ENCODE results near the gene KIAA1217. TPM values are rescaled to one million over a fixed set of nuclear protein-coding genes. Genes with fewer than 3 reads are reported as not detected.

The KIAA1217 gene
- polyA plus RNA-seq, 3 donors, result not detected

DNA sequence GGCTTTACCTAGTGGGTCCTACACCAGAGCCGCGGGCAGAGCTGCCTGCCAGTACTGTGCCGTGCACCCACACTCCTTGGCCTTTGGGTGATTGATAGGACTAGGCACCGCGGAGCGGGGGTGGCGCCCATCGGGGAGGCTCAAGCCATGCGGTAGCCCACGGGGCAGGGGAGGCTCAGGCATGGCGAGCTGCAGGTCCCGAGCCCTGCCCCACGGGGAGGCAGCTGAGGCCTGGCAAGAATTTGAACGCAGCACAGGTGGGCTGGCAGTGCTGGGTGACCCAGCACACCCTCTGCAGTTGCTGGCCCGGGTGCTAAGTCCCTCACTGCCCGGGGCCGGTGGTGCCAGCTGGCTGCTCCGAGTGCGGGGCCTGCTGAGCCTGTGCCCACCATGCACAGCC lies 32.3 kb upstream of the KIAA1217 start:
- H3K9me3 Mint-ChIP-seq, result peaks cover 2 to 18% (median 7%) of the 10 kb centered on the region in 7 donors
- Histone ChIP-seq H3K27me3 (ENCODE audit: control insufficient read depth in 2 of 2, insufficient read depth in 2 of 2, low read length in 2 of 2) (no peaks in the 10 kb centered on the region), H2AFZ (ENCODE audit: insufficient read depth, low read depth, low read length, poor library complexity, severe bottlenecking) (no peak overlapping the region), H3K36me3 (replicated peaks in 1 of 2; ENCODE audit: control insufficient read depth in 1 of 2, insufficient read depth in 2 of 2, low read length in 2 of 2) (no peaks in the 10 kb centered on the region), H3K9ac (ENCODE audit: insufficient read depth, low read length, poor library complexity, severe bottlenecking) (no peak overlapping the region), H4K20me1 (ENCODE audit: insufficient read depth, low read length) (no peaks in the 10 kb centered on the region), H3K9me3 (replicated peaks in 1 of 2; ENCODE audit: control insufficient read depth in 1 of 2, insufficient read depth in 1 of 2, low read length in 2 of 2) (peaks cover 5 to 18% of the 10 kb centered on the region in 2 donors), H3K79me2 (ENCODE audit: insufficient read depth, low read length) (no peaks in the 10 kb centered on the region), H3K4me2 (replicated peaks; ENCODE audit: extremely low read depth, low read length, poor library complexity, severe bottlenecking) (no peak overlapping the region), H3K4me1 (ENCODE audit: control insufficient read depth in 1 of 2, insufficient read depth in 2 of 2, low read length in 2 of 2) (no peaks in the 10 kb centered on the region), H3K4me3 (replicated peaks in 1 of 3; ENCODE audit: low read depth in 2 of 3, low read length in 3 of 3) (no peak overlapping the region), H3K27ac (ENCODE audit: low read depth in 1 of 2, low read length in 2 of 2) (no peak overlapping the region)
- no peak overlapping the region for H3K27ac Mint-ChIP-seq
- 96% methylated on average over 14 of the region's 19 CpGs for WGBS (ENCODE audit: insufficient coverage)
- DNase-seq, result no peak
- H3K36me3 Mint-ChIP-seq, result no peaks in the 10 kb centered on the region
- TF ChIP-seq, protein P1, sequence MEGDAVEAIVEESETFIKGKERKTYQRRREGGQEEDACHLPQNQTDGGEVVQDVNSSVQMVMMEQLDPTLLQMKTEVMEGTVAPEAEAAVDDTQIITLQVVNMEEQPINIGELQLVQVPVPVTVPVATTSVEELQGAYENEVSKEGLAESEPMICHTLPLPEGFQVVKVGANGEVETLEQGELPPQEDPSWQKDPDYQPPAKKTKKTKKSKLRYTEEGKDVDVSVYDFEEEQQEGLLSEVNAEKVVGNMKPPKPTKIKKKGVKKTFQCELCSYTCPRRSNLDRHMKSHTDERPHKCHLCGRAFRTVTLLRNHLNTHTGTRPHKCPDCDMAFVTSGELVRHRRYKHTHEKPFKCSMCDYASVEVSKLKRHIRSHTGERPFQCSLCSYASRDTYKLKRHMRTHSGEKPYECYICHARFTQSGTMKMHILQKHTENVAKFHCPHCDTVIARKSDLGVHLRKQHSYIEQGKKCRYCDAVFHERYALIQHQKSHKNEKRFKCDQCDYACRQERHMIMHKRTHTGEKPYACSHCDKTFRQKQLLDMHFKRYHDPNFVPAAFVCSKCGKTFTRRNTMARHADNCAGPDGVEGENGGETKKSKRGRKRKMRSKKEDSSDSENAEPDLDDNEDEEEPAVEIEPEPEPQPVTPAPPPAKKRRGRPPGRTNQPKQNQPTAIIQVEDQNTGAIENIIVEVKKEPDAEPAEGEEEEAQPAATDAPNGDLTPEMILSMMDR (IDR thresholded peaks at IDR 0.05), result no peak
- H3K4me1 Mint-ChIP-seq, result no peaks in the 10 kb centered on the region
- peaks cover 0 to 2% (median 2%) of the 10 kb centered on the region in 3 donors for H3K27me3 Mint-ChIP-seq (ENCODE audit: low read depth in 3 of 3)
- no peak overlapping the region for H3K4me3 Mint-ChIP-seq
- intact Hi-C loops (cut with micrococcal nuclease), result no loop called here

DNA sequence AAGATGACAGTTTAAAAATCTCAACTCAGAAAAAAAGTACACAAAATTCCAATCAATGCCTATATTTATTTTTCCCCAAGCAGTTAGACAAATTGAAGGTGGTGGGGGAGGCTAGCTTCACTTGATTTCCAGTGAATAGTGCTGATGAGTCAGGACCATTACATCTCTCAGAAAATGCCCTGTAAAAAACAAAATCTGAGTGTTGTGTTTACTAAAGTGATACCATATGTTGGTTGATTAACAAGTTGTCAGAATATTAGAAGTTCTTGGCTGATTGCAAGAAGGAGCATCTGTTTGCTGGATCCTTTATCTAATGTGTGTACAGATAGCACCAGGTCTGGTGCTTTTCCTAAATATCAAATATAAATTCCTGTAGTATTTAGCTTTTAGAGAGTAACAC lies 31.3 kb upstream of the KIAA1217 start:
- H3K9me3 Mint-ChIP-seq, result peaks cover 2 to 18% (median 7%) of the 10 kb centered on the region in 7 donors

More for the DNA sequence above, 31.3 kb upstream of the KIAA1217 start:
- H3K36me3 ChIP-seq (replicated peaks in 1 of 2; ENCODE audit: control insufficient read depth in 1 of 2, insufficient read depth in 2 of 2, low read length in 2 of 2), result no peaks in the 10 kb centered on the region
- no peak overlapping the region for H3K4me3 ChIP-seq (replicated peaks in 1 of 3; ENCODE audit: low read depth in 2 of 3, low read length in 3 of 3)
- peaks cover 5 to 18% of the 10 kb centered on the region in 2 donors for H3K9me3 ChIP-seq (replicated peaks in 1 of 2; ENCODE audit: control insufficient read depth in 1 of 2, insufficient read depth in 1 of 2, low read length in 2 of 2)
- Mint-ChIP-seq H3K27me3 (ENCODE audit: low read depth in 3 of 3) (peaks cover 0 to 2% (median 2%) of the 10 kb centered on the region in 3 donors), H3K36me3 (no peaks in the 10 kb centered on the region), H3K27ac (no peak overlapping the region), H3K4me3 (no peak overlapping the region), H3K4me1 (no peaks in the 10 kb centered on the region)
- H3K79me2 ChIP-seq (ENCODE audit: insufficient read depth, low read length), result no peaks in the 10 kb centered on the region
- intact Hi-C loops (cut with micrococcal nuclease), result no loop called here
- H3K4me2 ChIP-seq (replicated peaks; ENCODE audit: extremely low read depth, low read length, poor library complexity, severe bottlenecking), result no peak overlapping the region
- H3K27me3 ChIP-seq (ENCODE audit: control insufficient read depth in 2 of 2, insufficient read depth in 2 of 2, low read length in 2 of 2), result no peaks in the 10 kb centered on the region
- no peaks in the 10 kb centered on the region for H4K20me1 ChIP-seq (ENCODE audit: insufficient read depth, low read length)
- H2AFZ ChIP-seq (ENCODE audit: insufficient read depth, low read depth, low read length, poor library complexity, severe bottlenecking), result no peak overlapping the region
- DNase-seq, result no peak
- H3K9ac ChIP-seq (ENCODE audit: insufficient read depth, low read length, poor library complexity, severe bottlenecking), result no peak overlapping the region
- TF ChIP-seq, protein P1 (IDR thresholded peaks at IDR 0.05), result no peak
- no peaks in the 10 kb centered on the region for H3K4me1 ChIP-seq (ENCODE audit: control insufficient read depth in 1 of 2, insufficient read depth in 2 of 2, low read length in 2 of 2)
- no peak overlapping the region for H3K27ac ChIP-seq (ENCODE audit: low read depth in 1 of 2, low read length in 2 of 2)
